ENCODE results near the gene FLYWCH1.
"Not testable (repeated sequence)": the region's sequence is repeated elsewhere in the genome, so short reads cannot be mapped to it uniquely, and the experiment has no call there.

The FLYWCH1 gene

GRCh38 chr16:2912330-2913199, 834 bp downstream of the FLYWCH1 start:
- Mint-ChIP-seq H3K4me3 (peak overlapping the region; percentile 89), H3K36me3 (peaks cover 1% of the 10 kb centered on the region), H3K27ac (peak overlapping the region; percentile 69), H3K9me3 (no peaks in the 10 kb centered on the region), H3K27me3 (no peaks in the 10 kb centered on the region), H3K4me1 (peaks cover 19% of the 10 kb centered on the region)

- peak overlapping the region; percentile 89 for H3K4me3 Mint-ChIP-seq
- H3K27ac Mint-ChIP-seq, result no peak overlapping the region
- H3K36me3 Mint-ChIP-seq, result peaks cover 1% of the 10 kb centered on the region
- peaks cover 19% of the 10 kb centered on the region for H3K4me1 Mint-ChIP-seq
- no peaks in the 10 kb centered on the region for H3K9me3 Mint-ChIP-seq
- H3K27me3 Mint-ChIP-seq, result no peaks in the 10 kb centered on the region
Measured at GRCh38 chr16:2913603-2914002, 1.9 kb downstream of the FLYWCH1 start.

GRCh38 chr16:2914233-2914632, 2.5 kb downstream of the FLYWCH1 start:
- Mint-ChIP-seq H3K27ac (no peak overlapping the region), H3K4me1 (peaks cover 19% of the 10 kb centered on the region), H3K9me3 (no peaks in the 10 kb centered on the region), H3K4me3 (no peak overlapping the region), H3K27me3 (no peaks in the 10 kb centered on the region), H3K36me3 (peaks cover 1% of the 10 kb centered on the region)

- no peaks in the 10 kb centered on the region for H3K9me3 Mint-ChIP-seq
- H3K36me3 Mint-ChIP-seq, result peaks cover 4% of the 10 kb centered on the region
- H3K4me3 Mint-ChIP-seq, result no peak overlapping the region
- no peaks in the 10 kb centered on the region for H3K27me3 Mint-ChIP-seq
- peak overlapping the region; percentile 17 for H3K27ac Mint-ChIP-seq
- peaks cover 24% of the 10 kb centered on the region for H3K4me1 Mint-ChIP-seq
Measured at GRCh38 chr16:2915196-2915929, 3.6 kb downstream of the FLYWCH1 start.

GRCh38 chr16:2919511-2920255, 8.0 kb downstream of the FLYWCH1 start:
- H3K4me3 Mint-ChIP-seq, result no peak overlapping the region

GRCh38 chr16:2923481-2923880, 11.8 kb downstream of the FLYWCH1 start:
- Mint-ChIP-seq H3K36me3 (peaks cover 4% of the 10 kb centered on the region), H3K27ac (no peak overlapping the region), H3K4me1 (peaks cover 20% of the 10 kb centered on the region), H3K4me3 (no peak overlapping the region), H3K27me3 (no peaks in the 10 kb centered on the region), H3K9me3 (no peaks in the 10 kb centered on the region)

More at GRCh38 chr16:2919511-2920255, 8.0 kb downstream of the FLYWCH1 start:
- Mint-ChIP-seq H3K4me1 (peaks cover 5% of the 10 kb centered on the region), H3K9me3 (no peaks in the 10 kb centered on the region), H3K36me3 (peaks cover 4% of the 10 kb centered on the region), H3K27ac (no peak overlapping the region), H3K27me3 (no peaks in the 10 kb centered on the region)

GRCh38 chr16:2924901-2925755, 13.4 kb downstream of the FLYWCH1 start:
- Mint-ChIP-seq H3K4me1 (peaks cover 15% of the 10 kb centered on the region), H3K4me3 (no peak overlapping the region), H3K36me3 (peaks cover 2% of the 10 kb centered on the region), H3K27me3 (no peaks in the 10 kb centered on the region), H3K9me3 (no peaks in the 10 kb centered on the region), H3K27ac (no peak overlapping the region)

GRCh38 chr16:2925951-2926649, 14.4 kb downstream of the FLYWCH1 start:
- Mint-ChIP-seq H3K9me3 (no peaks in the 10 kb centered on the region), H3K27me3 (no peaks in the 10 kb centered on the region), H3K36me3 (peaks cover 2% of the 10 kb centered on the region), H3K4me1 (peaks cover 15% of the 10 kb centered on the region), H3K4me3 (no peak overlapping the region), H3K27ac (no peak overlapping the region)

- Mint-ChIP-seq H3K36me3 (peaks cover 2% of the 10 kb centered on the region), H3K27me3 (no peaks in the 10 kb centered on the region), H3K4me3 (no peak overlapping the region), H3K4me1 (peaks cover 15% of the 10 kb centered on the region), H3K27ac (no peak overlapping the region), H3K9me3 (no peaks in the 10 kb centered on the region)
Measured at GRCh38 chr16:2926650-2926999, 14.9 kb downstream of the FLYWCH1 start.

GRCh38 chr16:2927010-2927646, 15.4 kb downstream of the FLYWCH1 start:
- Mint-ChIP-seq H3K4me1 (peaks cover 15% of the 10 kb centered on the region), H3K9me3 (no peaks in the 10 kb centered on the region), H3K27ac (peak overlapping the region; percentile 20), H3K4me3 (no peak overlapping the region), H3K27me3 (no peaks in the 10 kb centered on the region), H3K36me3 (peaks cover 2% of the 10 kb centered on the region)

- not testable (repeated sequence) for H3K36me3 Mint-ChIP-seq, H3K4me3 Mint-ChIP-seq, H3K9me3 Mint-ChIP-seq, H3K27me3 Mint-ChIP-seq, H3K27ac Mint-ChIP-seq
- peaks cover 15% of the 10 kb centered on the region for H3K4me1 Mint-ChIP-seq
Measured at GRCh38 chr16:2928151-2928550, 16.4 kb downstream of the FLYWCH1 start.

- H3K9me3 Mint-ChIP-seq, result no peaks in the 10 kb centered on the region
- H3K36me3 Mint-ChIP-seq, result no peaks in the 10 kb centered on the region
- H3K27me3 Mint-ChIP-seq, result no peaks in the 10 kb centered on the region
- H3K4me1 Mint-ChIP-seq, result peaks cover 15% of the 10 kb centered on the region
- no peak overlapping the region for H3K27ac Mint-ChIP-seq
- no peak overlapping the region for H3K4me3 Mint-ChIP-seq
Measured at GRCh38 chr16:2928796-2929195, 17.1 kb downstream of the FLYWCH1 start.

GRCh38 chr16:2929693-2930092, 18.0 kb downstream of the FLYWCH1 start:
- Mint-ChIP-seq H3K9me3 (no peaks in the 10 kb centered on the region), H3K27ac (no peak overlapping the region), H3K36me3 (peaks cover 4% of the 10 kb centered on the region), H3K27me3 (no peaks in the 10 kb centered on the region), H3K4me1 (peaks cover 15% of the 10 kb centered on the region), H3K4me3 (no peak overlapping the region)

- H3K27me3 Mint-ChIP-seq, result no peaks in the 10 kb centered on the region
- H3K9me3 Mint-ChIP-seq, result no peaks in the 10 kb centered on the region
- peaks cover 5% of the 10 kb centered on the region for H3K36me3 Mint-ChIP-seq
- H3K4me1 Mint-ChIP-seq, result peaks cover 15% of the 10 kb centered on the region
- H3K27ac Mint-ChIP-seq, result no peak overlapping the region
- no peak overlapping the region for H3K4me3 Mint-ChIP-seq
Measured at GRCh38 chr16:2930236-2930635, 18.5 kb downstream of the FLYWCH1 start.
